Measurements from ENCODE around the gene RAB9A.

RAB9A gene

DNA sequence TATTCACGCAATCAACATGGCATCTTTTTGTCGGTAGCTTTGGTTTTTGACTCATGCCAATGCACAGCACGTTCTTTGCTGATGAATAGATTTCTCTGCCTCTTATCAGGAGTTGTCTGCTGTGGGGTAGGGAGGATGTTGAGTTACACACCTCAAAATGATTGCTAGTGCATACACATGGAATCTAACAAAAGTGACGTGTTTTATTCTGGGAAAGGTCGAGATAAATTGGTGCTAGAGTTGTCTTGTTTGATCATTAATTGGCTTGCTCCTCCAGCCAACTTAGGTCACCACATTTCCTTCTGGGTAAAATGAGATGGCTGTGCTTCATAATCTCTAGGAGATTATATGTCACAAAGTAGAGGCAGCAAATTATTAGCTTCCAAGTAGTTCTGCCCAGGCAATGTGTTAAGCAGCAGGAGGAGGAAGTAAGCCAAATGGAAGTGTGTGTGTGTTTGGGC, 3.9 kb downstream of the RAB9A start:
- no peak overlapping the region for H2AFZ ChIP-seq
- H3K27me3 ChIP-seq (ENCODE audit: control insufficient read depth, insufficient read depth, low read length): no peaks in the 10 kb centered on the region
- TF ChIP-seq, protein P1, sequence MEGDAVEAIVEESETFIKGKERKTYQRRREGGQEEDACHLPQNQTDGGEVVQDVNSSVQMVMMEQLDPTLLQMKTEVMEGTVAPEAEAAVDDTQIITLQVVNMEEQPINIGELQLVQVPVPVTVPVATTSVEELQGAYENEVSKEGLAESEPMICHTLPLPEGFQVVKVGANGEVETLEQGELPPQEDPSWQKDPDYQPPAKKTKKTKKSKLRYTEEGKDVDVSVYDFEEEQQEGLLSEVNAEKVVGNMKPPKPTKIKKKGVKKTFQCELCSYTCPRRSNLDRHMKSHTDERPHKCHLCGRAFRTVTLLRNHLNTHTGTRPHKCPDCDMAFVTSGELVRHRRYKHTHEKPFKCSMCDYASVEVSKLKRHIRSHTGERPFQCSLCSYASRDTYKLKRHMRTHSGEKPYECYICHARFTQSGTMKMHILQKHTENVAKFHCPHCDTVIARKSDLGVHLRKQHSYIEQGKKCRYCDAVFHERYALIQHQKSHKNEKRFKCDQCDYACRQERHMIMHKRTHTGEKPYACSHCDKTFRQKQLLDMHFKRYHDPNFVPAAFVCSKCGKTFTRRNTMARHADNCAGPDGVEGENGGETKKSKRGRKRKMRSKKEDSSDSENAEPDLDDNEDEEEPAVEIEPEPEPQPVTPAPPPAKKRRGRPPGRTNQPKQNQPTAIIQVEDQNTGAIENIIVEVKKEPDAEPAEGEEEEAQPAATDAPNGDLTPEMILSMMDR (IDR thresholded peaks at IDR 0.05): no peak
- no peak overlapping the region for H3K9ac ChIP-seq
- H3K27ac ChIP-seq: no peak overlapping the region
- peak overlapping the region; percentile 35 for H3K4me2 ChIP-seq (ENCODE audit: low read length)
- H3K4me1 ChIP-seq: peaks cover 2% of the 10 kb centered on the region
- no peaks in the 10 kb centered on the region for H3K9me3 ChIP-seq (ENCODE audit: control insufficient read depth, low read length)
- no peaks in the 10 kb centered on the region for H3K36me3 ChIP-seq (ENCODE audit: control insufficient read depth, insufficient read depth, low read length)
- no peak overlapping the region for H3K4me3 ChIP-seq (ENCODE audit: low read depth, low read length)
- H3K79me2 ChIP-seq: peaks cover 39% of the 10 kb centered on the region

DNA sequence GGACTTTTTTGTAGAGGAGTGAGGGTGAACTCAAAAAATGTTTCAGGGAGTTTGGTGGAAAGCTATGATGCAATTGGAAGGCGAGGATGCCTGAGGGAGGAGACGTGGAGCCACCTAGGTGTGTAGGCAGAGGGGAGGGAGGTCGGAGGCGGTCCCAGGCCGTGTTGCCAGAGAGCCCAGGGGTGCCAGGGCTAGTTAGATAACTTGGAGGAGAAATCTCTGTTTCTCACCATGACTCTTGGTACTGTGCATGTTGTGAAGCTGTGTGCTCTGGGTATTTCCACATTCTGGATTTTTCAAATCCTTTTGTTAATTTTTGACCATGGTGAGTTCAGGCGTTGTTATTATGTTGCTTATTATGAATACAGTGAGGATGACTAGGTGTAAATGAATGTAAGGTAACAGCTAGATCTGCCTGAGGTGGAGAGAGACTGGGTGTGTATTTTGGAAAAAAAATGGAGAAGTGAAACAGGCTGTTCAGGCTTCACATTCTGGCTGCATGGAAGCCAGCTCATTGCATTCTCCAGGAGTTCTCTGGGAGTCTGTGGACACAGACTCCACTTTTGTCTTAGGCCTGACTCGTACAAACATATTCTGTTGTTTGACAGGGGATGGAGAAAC, 4.5 kb downstream of the RAB9A start:
- H3K4me1 ChIP-seq: peaks cover 2% of the 10 kb centered on the region
- no peak overlapping the region for H3K27ac ChIP-seq
- peak overlapping the region; percentile 33 for H3K4me2 ChIP-seq (ENCODE audit: low read length)

DNA sequence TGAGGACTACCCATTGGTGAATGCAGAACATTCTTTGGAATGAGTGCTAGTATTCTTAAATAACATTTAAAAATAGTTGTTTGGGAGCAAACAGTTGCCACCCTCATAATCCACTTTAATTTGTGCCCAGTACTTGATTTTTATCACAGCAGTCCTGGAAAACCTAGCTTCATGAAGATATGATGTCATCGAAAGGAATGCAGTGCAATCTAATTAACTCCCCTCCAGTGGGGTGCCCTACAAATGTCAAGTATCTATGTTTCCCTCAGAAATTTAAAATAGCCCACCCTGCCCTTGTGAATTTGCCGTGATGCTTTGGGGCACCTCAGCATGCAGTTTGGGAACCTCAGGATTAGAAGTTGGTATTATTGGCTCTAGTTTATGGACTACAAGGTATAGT, 5.4 kb downstream of the RAB9A start:
- H3K4me3 ChIP-seq (ENCODE audit: low read depth, low read length): peak overlapping the region; percentile 16
- TF ChIP-seq, protein P1 (IDR thresholded peaks at IDR 0.05): no peak
- H3K27me3 ChIP-seq (ENCODE audit: control insufficient read depth, insufficient read depth, low read length): no peaks in the 10 kb centered on the region
- no peak overlapping the region for H3K4me2 ChIP-seq (ENCODE audit: low read length)
- no peak overlapping the region for H3K27ac ChIP-seq
- no peak overlapping the region for H3K9ac ChIP-seq
- H3K79me2 ChIP-seq: peaks cover 45% of the 10 kb centered on the region
- H2AFZ ChIP-seq: no peak overlapping the region
- H3K4me1 ChIP-seq: peaks cover 6% of the 10 kb centered on the region
- H3K9me3 ChIP-seq (ENCODE audit: control insufficient read depth, low read length): no peaks in the 10 kb centered on the region
- H3K36me3 ChIP-seq (ENCODE audit: control insufficient read depth, insufficient read depth, low read length): no peaks in the 10 kb centered on the region

More for the DNA sequence above, 4.5 kb downstream of the RAB9A start:
- Histone ChIP-seq H3K36me3 (ENCODE audit: control insufficient read depth, insufficient read depth, low read length) (no peaks in the 10 kb centered on the region), H3K79me2 (peaks cover 39% of the 10 kb centered on the region), H3K9me3 (ENCODE audit: control insufficient read depth, low read length) (no peaks in the 10 kb centered on the region), H3K4me3 (ENCODE audit: low read depth, low read length) (no peak overlapping the region), H2AFZ (no peak overlapping the region), H3K27me3 (ENCODE audit: control insufficient read depth, insufficient read depth, low read length) (no peaks in the 10 kb centered on the region), H3K9ac (no peak overlapping the region)
- TF ChIP-seq, protein P1 (IDR thresholded peaks at IDR 0.05): no peak

DNA sequence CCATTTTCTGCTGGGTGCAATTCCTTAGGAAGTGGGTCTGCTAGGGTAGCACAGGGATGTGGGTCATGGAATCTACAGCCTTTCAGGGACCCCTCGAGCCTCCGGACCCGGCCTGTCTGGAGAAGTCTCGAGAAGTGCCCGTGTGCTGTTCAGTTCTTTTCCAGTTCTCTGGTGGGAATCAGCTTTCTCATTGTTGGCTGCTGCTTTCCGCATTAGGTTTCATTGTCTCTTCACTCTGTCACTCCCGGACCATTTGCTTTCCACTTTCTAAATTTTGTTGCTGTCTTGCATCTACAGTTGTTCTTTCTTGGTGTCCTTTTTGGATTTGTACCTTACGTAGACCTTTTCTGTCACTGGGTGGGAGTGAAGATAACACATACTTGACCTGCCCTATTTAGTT, 6.1 kb downstream of the RAB9A start:
- Histone ChIP-seq H3K27ac (no peak overlapping the region), H3K27me3 (ENCODE audit: control insufficient read depth, insufficient read depth, low read length) (no peaks in the 10 kb centered on the region), H3K4me3 (ENCODE audit: low read depth, low read length) (no peak overlapping the region), H3K9me3 (ENCODE audit: control insufficient read depth, low read length) (no peaks in the 10 kb centered on the region), H3K9ac (no peak overlapping the region), H3K79me2 (peaks cover 47% of the 10 kb centered on the region), H3K4me1 (peaks cover 7% of the 10 kb centered on the region), H3K4me2 (ENCODE audit: low read length) (peak overlapping the region; percentile 19), H2AFZ (no peak overlapping the region), H3K36me3 (ENCODE audit: control insufficient read depth, insufficient read depth, low read length) (no peaks in the 10 kb centered on the region)
- TF ChIP-seq, protein P1 (IDR thresholded peaks at IDR 0.05): no peak

DNA sequence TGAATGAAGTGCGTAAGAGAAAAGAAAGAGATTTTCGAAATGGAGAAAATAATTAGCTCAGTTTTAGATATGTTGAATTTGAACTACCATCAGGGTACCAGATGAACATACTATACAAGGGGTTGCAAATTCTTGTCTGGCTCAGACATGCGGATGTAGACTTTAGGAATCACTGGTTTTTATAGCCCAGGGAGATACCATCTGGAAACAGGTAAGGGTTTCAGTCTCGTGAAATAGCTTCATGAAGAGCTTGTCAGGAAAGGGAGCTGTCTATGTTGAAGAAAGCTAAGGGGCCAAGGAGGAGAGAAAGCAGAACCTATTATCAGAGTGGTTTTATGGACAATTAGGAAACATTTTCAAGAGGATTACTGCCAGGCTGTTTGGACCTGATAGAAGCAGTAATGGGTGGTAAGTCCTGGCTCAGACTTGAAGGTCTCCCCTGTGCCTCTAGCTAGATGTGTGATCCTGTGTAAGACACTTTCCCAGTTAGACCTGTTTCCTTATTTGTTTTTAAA, 6.7 kb downstream of the RAB9A start:
- H3K4me1 ChIP-seq: peaks cover 7% of the 10 kb centered on the region
- TF ChIP-seq, protein P1 (IDR thresholded peaks at IDR 0.05): no peak

More for the DNA sequence above, 6.7 kb downstream of the RAB9A start:
- Histone ChIP-seq H3K36me3 (ENCODE audit: control insufficient read depth, insufficient read depth, low read length) (no peaks in the 10 kb centered on the region), H3K27ac (no peak overlapping the region), H2AFZ (no peak overlapping the region), H3K79me2 (peaks cover 50% of the 10 kb centered on the region), H3K9me3 (ENCODE audit: control insufficient read depth, low read length) (no peaks in the 10 kb centered on the region), H3K27me3 (ENCODE audit: control insufficient read depth, insufficient read depth, low read length) (no peaks in the 10 kb centered on the region), H3K9ac (no peak overlapping the region), H3K4me2 (ENCODE audit: low read length) (no peak overlapping the region), H3K4me3 (ENCODE audit: low read depth, low read length) (no peak overlapping the region)

Measured in parathyroid adenoma (tissue), 2 donors.